Activated T-cell treated with anti-CD3 and anti-CD28 coated beads, Interleukin-2, amount 50 U/mL, for 1 hour (primary cell): ENCODE measurements around the gene KBTBD2.
"Not testable (repeated sequence)": the region's sequence is repeated elsewhere in the genome, so short reads cannot be mapped to it uniquely, and the experiment has no call there.

Experiments used
- DNase-seq: peaks from one replicate; pipeline ENCODE4 v3.0.0-alpha.2; 2020

The KBTBD2 gene

DNA sequence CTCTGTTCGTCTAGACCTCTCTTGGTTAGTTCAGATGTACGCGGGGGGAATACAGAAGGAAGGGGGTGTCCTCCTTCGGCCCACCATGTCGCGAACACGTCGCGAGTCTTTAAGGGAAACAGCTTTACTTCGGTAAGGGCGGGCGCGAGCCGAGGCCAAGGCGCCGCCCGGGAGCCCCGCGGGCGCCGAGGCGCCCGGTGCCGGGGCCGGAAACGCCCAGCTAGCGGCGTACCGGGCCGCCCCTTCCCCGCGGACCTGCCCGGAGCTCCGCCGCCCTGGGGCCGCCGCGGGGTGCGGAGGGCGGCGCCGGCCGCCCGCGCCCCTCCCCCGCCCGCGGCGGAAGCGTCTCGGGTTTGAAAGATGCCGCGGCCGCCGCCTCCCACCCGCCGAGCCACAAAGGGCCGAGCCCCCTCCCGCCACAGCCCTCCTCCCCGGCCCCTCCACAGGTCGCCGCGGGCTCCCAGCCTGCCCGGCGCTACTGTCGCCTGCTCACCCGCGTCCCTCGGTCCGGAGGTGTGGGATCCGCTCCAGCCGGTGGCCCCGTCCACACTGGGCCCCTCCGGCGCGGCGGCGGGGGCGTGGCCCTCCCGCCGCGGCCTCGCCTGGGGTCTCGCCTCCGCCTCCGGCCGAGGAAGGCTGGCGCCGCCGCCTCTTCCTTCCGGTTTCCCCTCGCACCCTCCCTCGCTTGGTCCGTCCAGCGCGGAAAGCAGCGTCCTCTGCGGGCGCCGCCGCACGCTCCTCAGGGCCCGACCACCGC, at the start of gene KBTBD2:
Gene KBTBD2 (minus strand): TSS at position 718 of the 757 bp plus-strand sequence. CDS start 12,156 bp downstream, outside the sequence.
- peak; percentile 82 for DNase-seq

DNA sequence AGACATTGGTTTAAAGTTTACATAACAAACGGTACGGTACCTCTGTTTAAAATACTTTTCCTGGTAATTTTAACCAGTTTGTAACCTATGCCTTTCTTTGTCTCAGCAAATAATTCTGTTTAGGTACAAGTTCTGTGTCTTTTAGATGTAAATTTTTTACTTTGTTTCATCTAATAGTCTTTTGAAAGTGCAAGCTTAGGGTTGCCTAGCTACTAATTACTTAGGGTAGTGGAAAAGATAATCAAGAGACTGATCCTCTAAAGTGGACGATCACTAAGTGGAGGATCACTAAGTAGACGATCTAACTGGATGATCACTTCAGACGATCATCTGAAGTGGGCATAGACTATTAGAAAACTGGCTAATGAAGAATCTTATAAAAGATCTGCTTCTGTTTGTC, 49.6 kb upstream of the KBTBD2 start:
- no peak for DNase-seq

DNA sequence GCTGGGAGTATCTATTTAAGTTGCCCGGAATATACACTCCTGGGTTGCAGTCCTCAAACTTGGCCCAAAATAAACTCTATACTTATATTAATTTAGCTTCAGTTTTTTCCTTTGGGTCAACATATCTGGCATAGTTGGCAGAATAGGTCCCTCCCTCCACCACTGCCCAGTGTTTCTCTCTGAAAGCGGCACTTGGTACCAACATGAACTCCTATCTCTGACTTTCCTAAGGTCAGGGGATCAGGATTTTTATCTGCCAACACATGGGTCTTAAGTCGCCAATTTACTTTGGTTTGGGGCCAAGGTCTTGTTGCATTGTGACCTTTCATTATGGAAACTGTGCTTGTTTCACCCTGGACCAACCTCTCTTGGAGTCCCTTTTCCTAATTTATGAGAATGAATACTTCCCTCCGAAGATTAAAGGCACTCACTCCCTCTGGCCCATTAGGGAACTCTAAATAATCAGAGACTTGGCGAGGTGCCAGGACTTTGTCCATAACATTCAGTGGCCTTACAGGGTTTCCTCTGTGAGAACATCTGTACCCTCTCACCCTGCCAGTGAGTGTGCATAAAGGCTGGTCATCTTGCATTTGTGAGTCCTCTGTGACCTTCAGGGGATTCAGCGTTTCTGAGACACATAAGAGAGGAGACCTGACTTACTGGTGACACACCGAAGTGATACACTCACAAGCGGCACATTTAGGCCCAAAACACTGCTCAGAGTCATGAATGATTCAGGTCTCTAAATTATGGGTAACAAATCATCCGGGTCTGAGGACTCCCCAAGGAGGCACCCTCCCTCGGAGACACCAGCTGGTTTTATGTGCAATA, 46.0 kb upstream of the KBTBD2 start:
- DNase-seq = no peak

DNA sequence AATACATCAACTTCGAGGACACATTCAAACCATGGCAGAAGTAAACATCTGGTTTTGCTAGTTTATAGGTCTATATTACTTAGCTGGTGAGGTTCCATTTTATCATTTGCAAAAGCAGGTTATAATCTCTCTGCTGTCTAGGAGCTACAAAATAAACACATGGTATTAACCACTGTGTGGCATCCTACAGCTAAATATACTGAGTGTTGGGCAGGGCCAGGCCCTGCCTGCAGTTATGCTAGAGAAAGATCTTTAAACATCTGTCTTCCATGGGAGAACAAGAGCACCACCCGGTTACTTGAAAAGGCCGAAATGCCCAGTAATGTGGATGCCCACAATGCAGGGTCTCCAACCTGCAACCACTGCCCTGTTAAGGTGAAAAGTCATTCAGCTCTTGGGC, 45.1 kb upstream of the KBTBD2 start:
- no peak for DNase-seq

DNA sequence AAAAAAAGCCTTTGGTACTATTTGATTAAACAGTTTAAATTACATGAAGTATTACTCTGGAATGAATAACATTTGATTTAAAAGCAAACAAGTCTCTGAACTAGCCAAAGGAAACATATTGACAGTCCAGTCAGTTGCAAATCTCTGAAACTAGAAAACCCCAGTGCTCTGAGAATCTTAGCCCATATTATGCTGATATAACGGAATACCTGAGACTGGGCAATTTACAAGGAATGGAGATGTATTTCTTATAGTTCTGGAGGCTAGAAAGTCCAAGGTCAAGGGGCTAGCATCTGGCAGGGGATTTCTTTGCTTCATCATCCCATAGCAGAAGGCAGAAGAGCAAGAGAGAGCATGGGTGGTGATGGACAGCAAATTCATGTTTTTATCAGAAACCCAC, 44.0 kb upstream of the KBTBD2 start:
- no peak for DNase-seq

DNA sequence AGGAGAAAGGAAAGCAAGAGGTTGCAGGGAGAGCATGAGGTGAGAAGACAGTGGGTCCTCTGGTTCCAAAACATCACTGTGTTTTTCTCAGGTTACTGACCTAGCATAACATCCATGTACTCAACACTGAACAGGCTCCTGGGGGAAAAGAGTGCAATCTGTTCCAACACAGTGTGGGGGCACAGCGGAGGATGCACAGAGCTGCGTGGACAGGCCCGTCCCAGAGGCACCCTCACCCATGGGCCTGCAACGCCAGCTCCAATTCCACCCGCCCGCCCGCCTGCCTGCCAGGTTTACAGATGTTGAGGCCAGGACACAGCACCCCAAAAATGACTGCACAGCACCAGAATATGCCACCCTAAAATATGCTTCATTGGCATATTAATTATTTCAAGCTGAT, 38.8 kb upstream of the KBTBD2 start:
- no peak for DNase-seq

DNA sequence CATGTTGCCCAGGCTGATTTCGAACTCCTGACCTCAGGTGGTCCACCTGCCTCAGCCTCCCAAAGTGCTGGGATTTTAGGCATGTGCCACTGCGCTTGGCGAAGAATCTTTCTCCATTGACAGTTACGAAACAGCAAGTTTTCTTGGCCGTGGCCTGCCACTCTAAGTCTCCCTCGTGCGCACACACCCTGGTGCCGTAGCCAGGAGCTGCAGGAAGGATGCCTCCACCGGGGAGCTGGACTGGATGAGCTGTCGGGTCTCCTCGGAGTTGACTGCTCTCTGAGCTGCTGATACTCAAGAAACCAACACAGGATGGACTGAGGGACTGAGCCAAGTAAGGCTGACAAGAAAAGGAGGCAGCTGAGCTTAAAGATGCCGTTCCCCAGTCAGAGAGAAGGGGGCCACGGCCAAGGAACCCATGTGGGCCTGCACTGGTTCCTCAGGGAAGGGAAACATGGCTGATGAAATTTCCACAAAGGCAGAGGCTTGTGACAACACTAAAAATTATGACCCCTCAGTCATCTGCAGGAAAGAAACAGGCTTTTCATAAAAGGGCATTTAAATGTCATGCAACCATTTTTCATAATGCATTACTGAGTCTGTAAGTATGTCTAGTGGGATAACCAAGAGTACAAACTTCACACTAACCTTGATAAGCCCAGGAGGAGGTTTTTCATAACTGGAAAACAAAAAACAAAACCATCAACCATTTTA, 38.0 kb upstream of the KBTBD2 start:
- DNase-seq = no peak

DNA sequence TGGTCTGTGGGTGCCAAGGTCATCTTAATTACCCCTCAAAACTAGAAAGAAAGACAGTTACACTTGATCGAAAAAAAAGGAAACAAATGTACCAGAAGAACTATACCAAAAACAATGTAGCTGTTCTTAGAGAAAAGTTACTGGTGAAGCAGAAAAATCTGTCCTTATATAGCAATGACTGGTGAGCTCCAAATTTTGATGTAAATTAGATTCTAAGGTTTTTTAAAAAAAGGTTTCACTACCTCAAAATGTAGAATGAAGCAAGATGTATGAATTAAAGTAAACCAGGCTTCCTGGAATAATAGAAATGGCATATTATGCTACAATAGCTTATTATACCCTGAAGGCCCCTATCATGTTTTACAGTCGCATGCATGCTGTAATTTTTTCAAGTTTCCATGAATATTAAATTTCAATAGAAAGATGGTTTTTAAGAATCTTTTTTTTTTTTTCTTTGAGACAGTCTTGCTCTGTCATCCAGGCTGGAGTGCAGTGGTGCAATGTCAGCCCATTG, 37.3 kb upstream of the KBTBD2 start:
- no peak for DNase-seq

DNA sequence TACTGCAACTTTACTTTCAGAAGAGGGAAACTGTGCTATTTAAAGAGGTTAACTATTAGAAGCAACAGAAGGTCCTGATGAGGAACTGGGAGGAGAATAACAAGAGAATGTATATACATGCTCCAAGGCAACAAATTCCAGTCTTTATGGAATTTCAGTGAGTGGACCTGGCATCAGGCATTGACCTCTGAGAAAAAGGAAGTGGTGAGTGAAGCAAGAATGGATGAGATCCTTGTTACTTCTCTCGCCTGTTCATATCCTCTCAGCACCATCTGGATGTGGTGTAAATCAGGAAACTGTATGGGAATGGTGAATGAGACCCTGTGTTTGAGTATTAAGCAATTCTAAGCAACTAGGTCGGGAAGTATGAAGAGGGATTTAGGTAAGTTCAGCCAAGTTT, 30.3 kb upstream of the KBTBD2 start:
- no peak for DNase-seq

DNA sequence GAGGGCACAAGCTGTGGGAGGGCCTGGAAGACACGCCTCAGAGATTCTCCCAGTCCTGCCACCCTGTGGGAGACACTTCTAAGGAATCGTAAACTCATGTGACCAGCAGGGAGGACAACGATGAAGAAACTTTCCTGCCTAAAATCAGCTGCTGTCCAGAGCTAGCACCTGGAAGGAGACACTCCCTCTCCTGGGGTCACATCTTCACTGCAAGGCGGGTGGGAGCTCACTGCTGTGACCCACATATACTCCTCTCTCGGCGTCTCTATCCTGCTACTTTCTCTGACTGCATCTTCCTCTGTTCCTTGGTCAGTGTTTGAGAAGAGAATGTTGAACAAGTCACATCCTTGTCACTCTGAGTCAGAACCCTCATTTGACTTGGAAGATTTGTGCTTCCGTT, 25.4 kb upstream of the KBTBD2 start:
- not testable (repeated sequence) for DNase-seq

DNA sequence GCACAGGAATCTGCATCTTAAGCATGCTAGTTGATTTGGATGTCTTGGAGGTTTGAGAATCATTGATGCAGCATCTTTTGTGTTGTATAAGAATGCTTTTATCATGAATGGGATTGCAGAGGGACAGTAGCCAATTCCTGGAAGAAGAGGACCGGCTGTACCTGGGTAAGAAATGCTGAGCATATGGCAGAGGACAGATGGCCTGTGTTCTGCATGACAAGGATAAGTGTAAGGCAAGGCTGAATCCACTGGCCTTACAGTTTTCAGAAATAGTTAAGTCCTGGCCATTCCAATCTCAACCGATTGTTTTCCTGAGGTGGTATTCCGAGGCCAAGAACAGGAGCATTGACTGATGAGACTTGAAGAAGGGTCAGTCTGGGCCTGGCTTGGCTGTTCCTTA, 24.4 kb upstream of the KBTBD2 start:
- DNase-seq = no peak

DNA sequence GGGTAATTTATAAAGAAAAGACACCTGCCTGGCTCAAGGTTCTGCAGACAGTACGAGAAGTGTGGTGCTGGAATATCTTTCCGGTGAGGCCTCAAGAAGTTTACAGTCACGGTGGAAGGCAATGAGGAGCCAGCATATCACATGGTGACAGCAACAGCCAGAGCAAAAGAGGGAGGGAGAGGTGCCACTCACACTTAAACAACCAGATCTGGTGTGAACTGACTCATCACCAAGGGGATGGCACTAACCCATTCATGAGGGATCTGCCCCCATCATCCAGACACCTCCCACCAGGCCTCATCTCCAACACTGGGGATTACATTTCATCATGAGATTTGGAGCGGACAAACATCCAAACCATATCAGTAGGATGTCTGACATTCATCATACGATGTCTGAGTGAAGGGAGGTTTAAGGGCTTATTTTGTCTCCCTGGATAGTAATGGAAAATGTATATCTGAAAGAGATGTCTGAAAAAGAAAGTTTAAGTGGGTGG, 23.5 kb upstream of the KBTBD2 start:
- no peak for DNase-seq

DNA sequence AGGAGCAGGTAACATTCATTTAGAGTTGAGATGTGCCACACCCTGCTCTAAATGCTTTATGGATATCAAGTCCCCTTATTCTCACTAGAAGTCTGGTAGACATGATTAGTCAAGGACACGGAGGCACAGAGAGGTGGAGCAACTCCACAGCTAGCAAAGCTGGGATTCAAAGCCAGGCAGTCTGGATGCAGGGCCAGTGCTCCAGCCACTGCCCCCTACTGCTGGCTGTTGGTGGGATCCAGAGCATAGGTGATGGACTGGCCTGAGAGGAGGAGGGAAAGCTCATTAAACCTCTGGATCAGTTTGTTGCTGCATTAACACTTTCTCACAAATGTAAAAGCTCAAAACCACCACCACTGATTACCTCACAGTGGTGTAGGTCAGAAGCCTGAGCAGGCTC, 22.6 kb upstream of the KBTBD2 start:
- DNase-seq = no peak

DNA sequence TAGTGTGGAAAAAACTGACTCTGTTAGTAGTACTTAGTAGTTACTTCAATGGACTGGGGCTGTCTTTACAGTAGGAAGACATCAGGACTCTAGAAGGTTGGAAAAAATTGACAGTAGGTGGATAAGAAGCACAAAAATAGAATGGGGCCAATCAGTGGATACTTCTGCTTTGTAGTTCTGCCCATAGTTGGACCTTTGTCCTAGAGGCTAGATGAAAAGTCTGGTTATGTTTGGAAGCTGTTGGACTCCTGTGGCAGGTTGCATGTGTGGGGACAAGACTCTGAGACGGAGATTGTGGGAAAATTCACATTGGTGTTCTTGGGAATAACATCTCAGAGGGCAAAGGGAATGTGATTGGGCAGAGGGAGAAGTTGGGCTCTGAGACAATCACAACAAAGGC, 18.6 kb upstream of the KBTBD2 start:
- DNase-seq = no peak

DNA sequence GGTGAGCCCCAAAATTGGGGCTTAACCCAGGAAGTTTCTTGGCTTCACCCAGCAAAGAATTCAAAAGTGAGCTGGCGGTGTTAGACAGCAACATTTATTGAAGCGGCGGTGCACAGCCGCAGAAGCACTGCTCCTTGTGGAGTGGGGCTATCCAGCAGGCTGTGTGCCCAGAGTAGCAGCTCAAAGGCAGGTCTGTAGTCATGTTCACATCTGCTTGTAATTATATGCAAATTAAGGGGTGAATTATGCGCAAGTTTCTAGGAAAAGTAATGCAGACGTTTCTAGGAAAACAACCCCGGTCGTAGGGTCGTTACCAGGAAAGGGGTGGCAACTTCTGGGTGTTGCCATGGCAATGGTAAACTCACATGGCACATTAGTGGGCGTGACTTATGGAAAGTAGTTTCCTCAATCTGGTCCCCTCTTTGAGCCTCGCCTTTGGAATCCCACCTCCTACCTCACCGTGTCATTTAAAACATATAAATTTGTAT, 13.7 kb upstream of the KBTBD2 start:
- peak; percentile 74 for DNase-seq

DNA sequence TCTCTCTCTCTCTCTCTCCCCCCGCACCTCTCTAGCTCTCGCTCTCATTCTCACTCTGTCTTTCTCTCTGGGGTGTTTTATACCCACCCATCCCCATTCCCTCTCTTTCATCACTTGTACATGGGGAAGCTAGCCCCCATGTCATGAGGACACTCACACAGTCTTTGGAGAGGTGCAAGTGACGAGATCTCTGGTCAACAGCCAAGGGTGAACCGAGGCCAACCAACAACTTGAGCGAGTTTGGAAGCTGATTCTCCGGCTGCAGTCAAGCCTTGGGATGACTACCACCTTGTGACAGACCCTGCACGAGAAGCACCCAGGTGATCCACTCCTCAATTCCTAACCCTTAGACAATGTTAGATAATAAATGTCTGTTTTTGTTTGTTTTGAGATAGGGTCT, 10.1 kb upstream of the KBTBD2 start:
- no peak for DNase-seq

DNA sequence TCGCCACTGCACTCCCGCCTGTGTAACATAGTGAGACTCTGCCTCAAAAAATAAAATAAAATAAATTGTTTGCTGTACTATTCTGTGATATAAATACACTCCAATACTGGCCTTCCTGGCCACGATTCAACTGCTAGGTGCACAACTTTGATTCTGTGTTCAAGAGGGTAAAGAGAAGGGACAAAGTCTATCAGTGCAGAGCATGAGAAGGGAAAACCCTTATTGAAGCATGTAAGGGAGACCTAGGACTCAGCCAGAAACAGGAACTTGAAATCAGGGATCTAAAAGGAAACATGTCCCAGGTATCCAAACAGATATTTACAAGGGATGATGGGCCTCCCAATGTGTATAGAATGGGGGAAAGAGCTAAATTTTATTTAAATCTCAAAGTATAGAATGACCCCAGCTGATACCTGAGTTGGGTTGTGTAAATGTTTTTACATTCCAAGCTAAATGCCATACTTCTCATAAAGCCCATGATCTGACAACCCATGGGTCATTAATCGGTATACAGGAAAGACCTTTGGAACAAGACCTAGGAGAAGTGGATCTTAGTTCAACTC, 9.0 kb upstream of the KBTBD2 start:
- no peak for DNase-seq

DNA sequence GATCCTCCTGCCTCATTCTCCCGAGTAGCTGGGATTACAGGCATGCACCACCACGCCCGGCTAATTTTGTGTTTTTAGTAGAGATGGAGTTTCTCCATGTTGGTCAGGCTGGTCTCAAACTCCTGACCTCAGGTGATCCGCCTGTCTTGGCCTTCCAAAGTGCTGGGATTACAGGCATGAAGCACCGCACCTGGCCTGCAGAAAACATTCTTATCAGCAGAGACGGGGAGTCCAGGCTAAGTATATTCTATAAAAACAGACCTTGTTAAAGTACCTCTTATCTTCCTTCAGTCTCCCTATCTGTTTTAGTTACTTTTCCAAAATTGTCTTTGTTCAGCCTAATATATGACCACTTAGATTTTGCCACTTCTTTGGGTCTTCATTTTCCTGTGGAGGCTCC, 5.8 kb upstream of the KBTBD2 start:
- not testable (repeated sequence) for DNase-seq

DNA sequence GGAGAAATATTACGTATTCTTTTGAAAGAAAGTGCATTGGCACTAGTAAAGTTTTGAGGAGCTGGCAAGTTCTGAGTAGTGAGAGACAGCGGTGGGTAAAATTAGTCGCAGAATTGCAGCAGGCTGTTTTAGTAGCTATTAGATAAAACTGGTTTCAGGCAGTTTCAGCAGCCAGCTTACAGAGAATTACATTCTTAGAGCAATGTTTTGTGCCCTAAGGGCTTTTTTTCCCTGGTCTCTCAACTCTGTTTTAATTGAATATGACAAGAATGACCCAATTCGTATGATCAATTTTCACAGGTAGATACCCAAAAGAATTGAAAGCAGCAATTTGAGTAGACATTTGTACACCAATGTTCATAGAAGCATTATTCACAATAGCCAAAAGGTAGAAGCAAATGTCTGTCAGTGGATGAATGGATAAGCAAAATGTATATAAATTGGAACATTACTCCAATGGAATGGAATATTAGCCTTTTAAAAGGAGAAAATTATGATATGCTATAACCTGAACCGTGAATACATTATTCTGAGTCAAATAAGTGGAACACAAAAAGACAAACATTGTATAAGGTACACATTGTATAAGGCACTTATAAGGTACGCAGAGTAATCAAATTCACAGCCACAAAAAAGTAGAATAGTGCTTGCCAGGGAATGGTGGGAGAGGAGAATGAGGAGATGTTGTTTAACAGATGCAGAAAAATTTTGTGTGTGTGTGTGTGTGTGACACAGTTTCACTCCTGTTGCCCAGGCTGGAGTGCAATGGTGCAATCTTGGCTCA, 5.2 kb upstream of the KBTBD2 start:
- no peak for DNase-seq

DNA sequence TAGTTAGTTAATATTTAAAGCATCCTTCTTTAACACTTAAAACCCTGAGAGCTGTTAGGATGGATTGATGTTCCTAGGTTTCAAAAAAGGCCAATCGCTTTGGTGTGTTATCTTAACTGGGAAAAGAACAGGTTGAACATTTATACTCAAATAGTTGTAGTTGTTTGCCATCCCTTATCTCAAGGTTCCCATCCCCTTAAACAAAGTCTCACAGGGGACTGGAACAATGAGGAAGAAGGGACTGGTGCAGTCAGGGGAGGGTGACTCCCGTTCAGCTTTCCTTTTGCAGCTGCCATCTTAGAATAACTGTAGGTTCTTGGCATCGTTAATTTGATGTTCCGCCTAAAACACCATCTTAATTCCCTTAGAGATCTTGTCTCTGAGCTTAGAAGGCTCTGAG, 2.6 kb upstream of the KBTBD2 start:
- DNase-seq = no peak

DNA sequence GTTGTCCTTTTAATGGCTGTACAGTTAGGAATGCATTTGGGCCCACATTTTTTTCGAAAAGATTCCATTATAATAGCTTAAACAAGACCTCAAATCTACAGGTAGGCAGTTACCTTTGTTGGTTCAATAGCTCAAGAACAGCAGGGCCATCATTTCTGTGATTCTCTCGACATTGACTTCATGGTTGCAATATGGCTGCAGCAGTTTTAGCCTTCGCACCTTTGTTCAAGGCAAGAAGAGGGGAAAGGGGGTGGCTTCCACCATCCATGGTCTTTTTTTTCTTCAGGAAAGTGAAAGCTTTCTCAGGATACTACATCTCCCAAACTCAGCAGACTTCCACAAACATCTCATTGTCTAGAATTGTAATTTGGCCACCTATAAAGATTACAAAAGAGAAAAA, 2.2 kb upstream of the KBTBD2 start:
- no peak for DNase-seq

DNA sequence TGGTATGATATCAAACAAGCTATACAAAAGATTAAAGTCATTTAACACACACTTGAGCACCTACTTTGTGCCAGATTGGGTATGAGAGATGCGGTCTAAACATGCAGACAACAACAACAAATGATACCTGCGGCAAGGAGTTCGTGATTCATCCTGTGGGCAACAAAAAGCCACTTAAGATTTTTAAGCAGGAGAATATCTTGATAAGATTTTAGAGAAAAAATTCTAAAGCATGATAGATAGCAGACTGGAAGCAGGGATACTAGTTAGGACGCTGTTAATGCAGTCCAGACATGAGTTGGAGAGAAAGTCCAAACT, 1.6 kb upstream of the KBTBD2 start:
- no peak for DNase-seq
